Embryonic facial prominence (tissue), 1 donor: Measurements from ENCODE around the gene GRIP2.

Source experiments
- DNase-seq: peaks from one replicate; pipeline ENCODE4 v3.0.0-alpha.2; 2016; ENCODE audit errors: extremely low spot score

The GRIP2 gene

GRCh38 chr3:14539742-14540491 is at the start of gene GRIP2:
Gene GRIP2, minus strand, starts transcription at chr3:14540342. Its CDS starts 34 bp downstream, at chr3:14540308.
- DNase-seq: no peak

GRCh38 chr3:14588425-14589112 is 48.4 kb upstream of the GRIP2 start:
- no peak for DNase-seq

GRCh38 chr3:14587740-14588360 is 47.7 kb upstream of the GRIP2 start:
- DNase-seq: no peak

GRCh38 chr3:14586611-14587010 is 46.5 kb upstream of the GRIP2 start:
- DNase-seq: no peak

- no peak for DNase-seq
These were observed 43.5 kb upstream of the GRIP2 start for GRCh38 chr3:14583548-14584091.

GRCh38 chr3:14582045-14582410 is 41.9 kb upstream of the GRIP2 start:
- no peak for DNase-seq

- DNase-seq: no peak
These were observed 41.3 kb upstream of the GRIP2 start for GRCh38 chr3:14581334-14582044.

- DNase-seq: no peak
These were observed 37.8 kb upstream of the GRIP2 start for GRCh38 chr3:14577897-14578296.

- DNase-seq: no peak
These were observed 36.0 kb upstream of the GRIP2 start for GRCh38 chr3:14576163-14576562.

- DNase-seq: no peak
These were observed 34.0 kb upstream of the GRIP2 start for GRCh38 chr3:14574183-14574582.

GRCh38 chr3:14573706-14574105 is 33.6 kb upstream of the GRIP2 start:
- no peak for DNase-seq

- no peak for DNase-seq
These were observed 30.7 kb upstream of the GRIP2 start for GRCh38 chr3:14570864-14571263.

GRCh38 chr3:14570089-14570488 is 29.9 kb upstream of the GRIP2 start:
- no peak for DNase-seq

GRCh38 chr3:14569474-14570000 is 29.4 kb upstream of the GRIP2 start:
- no peak for DNase-seq

GRCh38 chr3:14568269-14568668 is 28.1 kb upstream of the GRIP2 start:
- no peak for DNase-seq

GRCh38 chr3:14566812-14567211 is 26.7 kb upstream of the GRIP2 start:
- no peak for DNase-seq

- no peak for DNase-seq
These were observed 25.9 kb upstream of the GRIP2 start for GRCh38 chr3:14565868-14566588.

- no peak for DNase-seq
These were observed 24.6 kb upstream of the GRIP2 start for GRCh38 chr3:14564741-14565140.

- DNase-seq: no peak
These were observed 23.9 kb upstream of the GRIP2 start for GRCh38 chr3:14563946-14564539.

GRCh38 chr3:14562121-14562890 is 22.2 kb upstream of the GRIP2 start:
- DNase-seq: no peak
